CD4-positive, alpha-beta T cell treated with Interleukin-17A for 1 hour (primary cell): Measurements from ENCODE around the gene MESP2.

Source experiments
- DNase-seq: peaks from one replicate; pipeline ENCODE4 v3.0.0-alpha.2; 2020

MESP2 gene

GRCh38 chr15:89776274-89777072, at the start of gene MESP2:
MESP2 (plus strand) TSS chr15:89776332; CDS start chr15:89776358, 26 bp downstream.
- DNase-seq: peak; percentile 44

GRCh38 chr15:89728254-89728653, 47.9 kb upstream of the MESP2 start:
- DNase-seq: no peak

- no peak for DNase-seq
Observed at GRCh38 chr15:89731275-89731674, 44.9 kb upstream of the MESP2 start.

GRCh38 chr15:89732451-89733172, 43.5 kb upstream of the MESP2 start:
- no peak for DNase-seq

- DNase-seq: no peak
Observed at GRCh38 chr15:89735773-89736172, 40.4 kb upstream of the MESP2 start.

GRCh38 chr15:89740137-89740536, 36.0 kb upstream of the MESP2 start:
- DNase-seq: peak; percentile 78

- DNase-seq: no peak
Observed at GRCh38 chr15:89743011-89743410, 33.1 kb upstream of the MESP2 start.

GRCh38 chr15:89743594-89743993, 32.5 kb upstream of the MESP2 start:
- no peak for DNase-seq

GRCh38 chr15:89745131-89745530, 31.0 kb upstream of the MESP2 start:
- DNase-seq: no peak

GRCh38 chr15:89745768-89746167, 30.4 kb upstream of the MESP2 start:
- DNase-seq: no peak

GRCh38 chr15:89746386-89746780, 29.7 kb upstream of the MESP2 start:
- DNase-seq: no peak

GRCh38 chr15:89747708-89748682, 28.1 kb upstream of the MESP2 start:
- no peak for DNase-seq

- DNase-seq: no peak
Observed at GRCh38 chr15:89749054-89749453, 27.1 kb upstream of the MESP2 start.

GRCh38 chr15:89749526-89749925, 26.6 kb upstream of the MESP2 start:
- no peak for DNase-seq

GRCh38 chr15:89749951-89750559, 26.1 kb upstream of the MESP2 start:
- DNase-seq: no peak

GRCh38 chr15:89750560-89751542, 25.3 kb upstream of the MESP2 start, which contains the start of gene MESP1:
MESP1 (minus strand) TSS chr15:89751249; CDS start chr15:89751231, 18 bp downstream.
- peak; percentile 89 for DNase-seq

- DNase-seq: no peak
Observed at GRCh38 chr15:89751748-89752147, 24.4 kb upstream of the MESP2 start.

- DNase-seq: no peak
Observed at GRCh38 chr15:89753855-89754254, 22.3 kb upstream of the MESP2 start.

- DNase-seq: no peak
Observed at GRCh38 chr15:89754361-89755154, 21.6 kb upstream of the MESP2 start.

GRCh38 chr15:89755701-89756100, 20.4 kb upstream of the MESP2 start:
- no peak for DNase-seq
